K562 (cell line): Measurements from ENCODE around the gene PAQR4. TPM values are rescaled to one million over a fixed set of nuclear protein-coding genes. Genes with fewer than 3 reads are reported as not detected.
A peak's percentile ranks its signal among the peaks of the same experiment; 100 is the strongest.

Experiments used
- CBX1 ChIP-seq: sonication (generic); IDR thresholded peaks from 2 replicates; pipeline ENCODE4 v1.6.1; 2016; ENCODE audit warnings: antibody characterized with exemption, low read depth, mild to moderate bottlenecking
- CCNT2 ChIP-seq: IDR thresholded peaks from 2 replicates; pipeline ENCODE4 v1.6.1; 2011; ENCODE audit warnings: borderline replicate concordance, low read depth, mild to moderate bottlenecking, moderate library complexity, mixed read lengths, low read length; ENCODE audit not compliant: insufficient read length; ENCODE audit errors: extremely low read depth
- CGGBP1 ChIP-seq: fragments of 250-450 bp; sonication (Bioruptor Pico); IDR thresholded peaks from 2 replicates; pipeline ENCODE4 v1.9.0; 2021; ENCODE audit warnings: mild to moderate bottlenecking
- CXXC5 ChIP-seq: fragments of 250-450 bp; sonication (Bioruptor Pico); IDR thresholded peaks from 2 replicates; pipeline ENCODE4 v1.8.0; 2022; ENCODE audit warnings: inconsistent platforms, mild to moderate bottlenecking, moderate library complexity
- E2F6 ChIP-seq, 2 experiments: IDR thresholded peaks; 2 replicates each; pipeline ENCODE4 v1.6.1; 2011; ENCODE audit warnings: borderline replicate concordance in 1 of 2, control low read depth in 1 of 2, low read depth in 1 of 2, low read length in 1 of 2, mild to moderate bottlenecking in 1 of 2, mixed read lengths in 1 of 2, moderate library complexity in 1 of 2; ENCODE audit not compliant: insufficient read depth in 1 of 2, insufficient read length in 1 of 2, poor library complexity in 1 of 2, severe bottlenecking in 1 of 2; ENCODE audit errors: extremely low read depth in 1 of 2
- IRF2 ChIP-seq: sonication (generic); formaldehyde crosslinking; IDR thresholded peaks from 2 replicates; pipeline ENCODE4 v1.8.1; 2022; ENCODE audit warnings: mild to moderate bottlenecking, missing genetic modification reagents
- PREB ChIP-seq: sonication (generic); formaldehyde crosslinking; IDR thresholded peaks from 2 replicates; pipeline ENCODE4 v1.8.1; 2023; ENCODE audit warnings: mild to moderate bottlenecking, missing genetic modification reagents
- YBX1 ChIP-seq: fragments of 450-650 bp; IDR thresholded peaks from 2 replicates; pipeline ENCODE4 v1.7.1; 2016; ENCODE audit warnings: mild to moderate bottlenecking
- ZBTB7A ChIP-seq: IDR thresholded peaks from 2 replicates; pipeline ENCODE4 v1.6.1; 2011; ENCODE audit warnings: low read depth, mild to moderate bottlenecking, low read length, moderate library complexity, borderline replicate concordance; ENCODE audit not compliant: control insufficient read depth
- ZNF354B ChIP-seq: fragments of 250-450 bp; sonication (Bioruptor Pico); IDR thresholded peaks from 2 replicates; pipeline ENCODE4 v1.4.0; 2020
- polyA plus RNA-seq, 8 experiments: library from polyadenylated mRNA; depleted of rRNA in 4 of 8; stranded (reverse) in 5 of 8; unstranded in 3 of 8; fragments of >200 nt; fragmentation: Nextera tagmentation in 2 of 8; fragmentation: Illumina TruSeq in 1 of 8; extraction: Ambion mirVana in 2 of 8; extraction: Trizol in 1 of 8; gene quantifications; 2 replicates each; pipeline versions ENCODE4 v1.2.1 to v1.2.3, GENCODE V29; 2011 to 2014; ENCODE audit warnings: inconsistent platforms in 1 of 8, missing spikeins in 1 of 8
- total RNA-seq, 7 experiments: library from RNA; depleted of rRNA in 6 of 7; stranded (reverse); fragments of >200 nt in 6 of 7; fragmentation: Illumina TruSeq in 2 of 7; extraction: Trizol in 2 of 7; gene quantifications; 2 replicates each; pipeline versions ENCODE4 v1.2.1 to v1.2.3, GENCODE V29; 2011 to 2021; ENCODE audit warnings: low replicate concordance in 1 of 7

PAQR4 gene
- total and polyA plus RNA-seq, 9 of the 15 experiments (the other 6 are each of a cell fraction or from before 2014, with no cell fraction given) = 0.62 to 40.4 (median 19.5) TPM

DNA sequence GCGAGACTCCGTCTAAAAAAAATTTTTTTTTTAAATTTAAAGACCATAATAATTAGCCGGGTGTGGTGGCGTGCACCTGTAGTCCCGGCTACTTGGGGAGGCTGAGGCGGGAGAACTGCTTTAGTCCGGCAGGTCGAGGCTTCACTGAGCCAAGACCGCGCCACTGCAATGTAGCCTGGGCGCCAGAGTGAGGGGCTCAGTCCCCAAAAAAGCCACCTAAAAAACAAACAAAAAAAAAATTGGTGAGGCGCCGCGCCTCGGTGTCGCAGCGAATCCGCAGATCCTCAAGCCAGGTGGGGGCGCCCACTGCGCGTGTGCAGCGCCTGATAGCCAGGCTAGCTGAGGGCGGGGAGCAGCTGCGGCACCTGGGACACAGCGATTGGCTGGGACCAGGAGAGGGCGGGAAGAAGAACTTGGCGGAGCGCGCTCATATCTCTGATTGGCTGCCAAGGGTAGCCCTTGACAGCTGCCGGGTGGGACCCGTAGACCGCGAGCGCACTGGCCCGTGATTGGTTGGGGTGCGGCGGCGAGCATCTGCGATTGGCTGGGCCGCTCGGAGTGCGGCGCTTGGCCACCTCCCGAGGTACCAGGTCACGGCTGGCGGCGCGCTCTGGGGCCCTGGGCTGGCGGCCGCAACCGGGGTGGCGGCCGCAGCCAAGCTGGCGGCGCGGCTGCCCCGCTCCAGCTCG is 34.6 kb downstream of the PAQR4 start (continued):
- TF ChIP-seq CGGBP1 (CRISPR knock-in tag) = no peak
- no peak for TF ChIP-seq YBX1
- TF ChIP-seq CBX1 = 0 out of 2 replicates have a peak, but pooled peaks have one; percentile 10
- TF ChIP-seq CCNT2 = peak; percentile 59
- TF ChIP-seq IRF2 (CRISPR knock-in tag) = no peak
- TF ChIP-seq ZNF354B = no peak
- TF ChIP-seq ZBTB7A = peak; percentile 39; the same call in 1 of the 2 replicates
- peak; percentile 87 for TF ChIP-seq CXXC5
- peak; percentile 11 to 60 for TF ChIP-seq E2F6 (IDR thresholded peaks at IDR 0.05; ENCODE audit: borderline replicate concordance in 1 of 2, extremely low read depth in 1 of 2, insufficient read depth in 1 of 2, insufficient read length in 1 of 2, low read depth in 1 of 2, low read length in 1 of 2, poor library complexity in 1 of 2, severe bottlenecking in 1 of 2)
- TF ChIP-seq PREB (CRISPR knock-in tag) = no peak
